Naive thymus-derived CD4-positive, alpha-beta T cell (primary cell): ENCODE measurements around the gene MARVELD3. TPM values are rescaled to one million over a fixed set of nuclear protein-coding genes. Genes with fewer than 3 reads are reported as not detected.
"Not testable (repeated sequence)": the region's sequence is repeated elsewhere in the genome, so short reads cannot be mapped to it uniquely, and the experiment has no call there.

ENCODE experiments used
- ATAC-seq: fragments of 150-1000 bp; cut with Tn5 transposase; 2 replicates; pipeline ENCODE4 v1.10.0; 2021; ENCODE audit warnings: mild to moderate bottlenecking, moderate library complexity
- CTCF ChIA-PET: fragments of 350-600 bp; sonication (Branson Sonifier 250); formaldehyde crosslinking; loops from one replicate; lab custom pipeline; 2021; ENCODE audit warnings: antibody characterized with exemption; lab: Charles Lee
- POLR2A ChIA-PET: fragments of 350-600 bp; sonication (Branson Sonifier 250); formaldehyde crosslinking; loops from one replicate; lab custom pipeline; 2021; ENCODE audit warnings: antibody characterized with exemption, inconsistent platforms; lab: Charles Lee
- DNase-seq, 9 donors: peaks; one replicate each; pipeline versions ENCODE4 v3.0.0 to v3.0.0-alpha.2; 2020 to 2022; ENCODE audit warnings: mixed read lengths in 1 of 9
- H3K27ac ChIP-seq: one replicate; pipeline ENCODE4 v1.7.0; 2013; ENCODE audit warnings: mild to moderate bottlenecking, low read depth, low read length, moderate library complexity
- H3K27me3 ChIP-seq, 2 donors: one replicate each; pipeline ENCODE4 v1.7.0; 2013; ENCODE audit warnings: low read length in 2 of 2, mild to moderate bottlenecking in 2 of 2, moderate library complexity in 2 of 2; ENCODE audit not compliant: control insufficient read depth in 2 of 2, insufficient read depth in 2 of 2
- H3K36me3 ChIP-seq, 3 experiments: 1 replicate in 2 of 3; 2 replicates in 1 of 3; pipeline ENCODE4 v1.7.0; 2013; ENCODE audit warnings: low read length in 3 of 3, mild to moderate bottlenecking in 3 of 3, moderate library complexity in 1 of 3; ENCODE audit not compliant: insufficient read depth in 3 of 3, control insufficient read depth in 2 of 3
- H3K4me1 ChIP-seq, 2 donors: one replicate each; pipeline ENCODE4 v1.7.0; 2013; ENCODE audit warnings: low read length in 2 of 2, mild to moderate bottlenecking in 2 of 2, moderate library complexity in 1 of 2; ENCODE audit not compliant: control insufficient read depth in 2 of 2, insufficient read depth in 2 of 2
- H3K4me3 ChIP-seq: 2 replicates; pipeline ENCODE4 v1.7.0; 2013; ENCODE audit warnings: mild to moderate bottlenecking, low read length
- H3K9me3 ChIP-seq, 3 experiments: 1 replicate in 2 of 3; 2 replicates in 1 of 3; pipeline ENCODE4 v1.7.0; 2013; ENCODE audit warnings: low read length in 3 of 3; ENCODE audit not compliant: control insufficient read depth in 2 of 3
- H3K27ac Mint-ChIP-seq, 9 donors: one replicate each; pipeline ENCODE4 v1.8.0; 2020 to 2022; ENCODE audit warnings: mixed read lengths in 9 of 9, mild to moderate bottlenecking in 8 of 9, moderate library complexity in 5 of 9, inconsistent platforms in 2 of 9
- H3K27me3 Mint-ChIP-seq, 5 donors: one replicate each; pipeline ENCODE4 v1.8.0; 2021 to 2022; ENCODE audit warnings: mixed read lengths in 5 of 5, mild to moderate bottlenecking in 1 of 5
- H3K36me3 Mint-ChIP-seq, 5 donors: one replicate each; pipeline ENCODE4 v1.8.0; 2020 to 2022; ENCODE audit warnings: mixed read lengths in 5 of 5, mild to moderate bottlenecking in 3 of 5, inconsistent platforms in 1 of 5
- H3K4me1 Mint-ChIP-seq, 7 donors: one replicate each; pipeline ENCODE4 v1.8.0; 2020 to 2022; ENCODE audit warnings: mixed read lengths in 7 of 7, mild to moderate bottlenecking in 3 of 7, inconsistent platforms in 1 of 7
- H3K4me3 Mint-ChIP-seq, 10 donors: one replicate each; pipeline ENCODE4 v1.8.0; 2020 to 2022; ENCODE audit warnings: mild to moderate bottlenecking in 10 of 10, mixed read lengths in 10 of 10, moderate library complexity in 6 of 10, inconsistent platforms in 2 of 10
- H3K9me3 Mint-ChIP-seq, 11 donors: one replicate each; pipeline ENCODE4 v1.8.0; 2020 to 2022; ENCODE audit warnings: mixed read lengths in 11 of 11, mild to moderate bottlenecking in 4 of 11, inconsistent platforms in 1 of 11, moderate library complexity in 1 of 11
- intact Hi-C, 2 donors: fragments of 100-400 bp; cut with micrococcal nuclease; formaldehyde crosslinking; loops; one replicate each; pipeline ENCODE4 v1.15.1; 2023
- polyA plus RNA-seq, 2 donors: library from polyadenylated mRNA; unstranded; fragments of 300-500 nt; fragmentation: Illumina TruSeq; gene quantifications; one replicate each; pipeline ENCODE4 v1.2.3, GENCODE V29; 2021
- total RNA-seq, 6 experiments: library from RNA in 5 of 6; stranded (reverse) in 5 of 6; gene quantifications; 1 replicate in 5 of 6; 2 replicates in 1 of 6; pipeline ENCODE4 v1.2.3 and lab custom pipeline; 2021 to 2026

The MARVELD3 gene
- total RNA-seq (not detected), polyA plus RNA-seq (not detected), total RNA-seq (lab: John Stamatoyannopoulos, UW) (not detected)

DNA sequence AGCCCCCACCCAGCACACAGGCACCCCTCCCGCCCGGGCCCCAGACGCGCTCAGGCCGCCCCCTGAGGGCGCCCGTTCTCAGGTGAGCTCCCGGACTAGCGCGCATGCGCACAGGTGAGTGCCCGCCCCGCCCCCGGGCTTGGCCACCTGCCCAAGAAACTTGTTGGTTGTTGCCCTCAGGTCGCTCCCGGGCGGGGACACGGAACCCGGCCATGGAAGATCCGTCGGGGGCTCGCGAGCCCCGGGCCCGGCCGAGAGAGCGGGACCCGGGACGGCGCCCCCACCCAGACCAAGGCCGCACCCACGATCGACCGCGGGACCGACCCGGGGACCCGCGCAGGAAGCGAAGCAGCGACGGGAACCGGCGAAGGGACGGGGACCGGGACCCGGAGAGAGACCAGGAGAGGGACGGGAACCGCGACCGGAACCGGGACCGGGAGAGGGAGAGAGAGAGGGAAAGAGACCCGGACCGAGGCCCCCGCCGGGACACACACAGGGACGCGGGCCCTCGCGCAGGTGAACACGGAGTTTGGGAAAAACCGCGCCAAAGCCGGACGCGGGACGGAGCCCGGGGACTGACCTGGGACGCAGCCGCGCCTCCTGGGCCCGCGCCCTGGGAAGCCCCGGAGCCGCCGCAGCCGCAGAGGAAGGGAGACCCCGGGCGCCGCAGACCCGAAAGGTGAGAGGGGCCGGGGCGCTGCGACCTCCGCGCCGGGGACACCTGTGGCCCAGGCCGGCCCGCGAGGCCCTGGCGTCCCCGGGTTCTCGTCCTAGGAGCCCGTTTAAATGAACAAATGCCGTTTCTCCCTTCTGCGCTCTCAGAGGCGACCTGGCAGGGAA is at the start of gene MARVELD3:
MARVELD3 (plus strand) TSS at position 167 of the 840 bp plus-strand sequence; CDS start at position 213, 46 bp downstream.
- ChIA-PET CTCF (no interaction called here), POLR2A (no interaction called here)
- Mint-ChIP-seq H3K4me3 (peak within 1 kb of the TSS in 8 of 10 donors; percentile 33 to 64 (median 55)), H3K9me3 (no peaks in the 10 kb centered on the region), H3K4me1 (peaks cover 0 to 11% (median 7%) of the 10 kb centered on the region in 7 donors), H3K27ac (no peak within 1 kb of the TSS), H3K36me3 (no peaks in the 10 kb centered on the region), H3K27me3 (peaks cover 0 to 33% (median 20%) of the 10 kb centered on the region in 5 donors)
- Histone ChIP-seq H3K36me3 (no peaks in the 10 kb centered on the region), H3K27me3 (peaks cover 0 to 6% of the 10 kb centered on the region in 2 donors), H3K9me3 (no peaks in the 10 kb centered on the region), H3K4me3 (no peak within 1 kb of the TSS), H3K4me1 (peaks cover 0 to 9% of the 10 kb centered on the region in 2 donors), H3K27ac (no peak within 1 kb of the TSS)
- peak in 5 of 9 donors; percentile 16 to 35 (median 24) for DNase-seq
- intact Hi-C loops: no loop called here
- peak; percentile 37 for ATAC-seq

DNA sequence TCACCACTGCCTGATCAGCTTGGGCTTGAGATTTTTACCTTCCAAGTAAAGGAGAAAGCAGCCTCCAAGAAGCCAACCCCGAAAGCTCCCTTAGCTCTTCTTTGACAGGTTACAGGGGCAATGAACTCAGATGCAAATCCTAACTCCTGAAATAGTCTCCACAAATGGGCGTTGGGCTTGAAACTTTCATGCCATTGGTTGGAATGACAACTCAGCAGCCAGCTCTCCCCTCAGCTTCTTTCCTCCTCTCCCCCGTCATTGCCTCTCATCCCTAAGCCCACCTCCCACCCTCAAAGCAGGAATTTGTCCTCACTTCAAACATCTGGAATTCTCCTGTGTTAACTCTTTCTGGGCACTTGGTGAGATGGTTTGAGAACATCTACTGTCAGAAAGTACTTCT is 49.0 kb upstream of the MARVELD3 start, which contains the start of gene TAT:
TAT (minus strand) TSS at position 122 of the 400 bp plus-strand sequence. CDS start 677 bp downstream, outside the sequence.
- Histone ChIP-seq H3K27me3 (no peaks in the 10 kb centered on the region), H3K36me3 (no peaks in the 10 kb centered on the region), H3K27ac (no peak within 1 kb of the TSS), H3K9me3 (no peaks in the 10 kb centered on the region), H3K4me3 (no peak within 1 kb of the TSS), H3K4me1 (no peaks in the 10 kb centered on the region)
- DNase-seq: no peak
- Mint-ChIP-seq H3K4me3 (no peak within 1 kb of the TSS), H3K27ac (no peak within 1 kb of the TSS), H3K4me1 (no peaks in the 10 kb centered on the region), H3K9me3 (peaks cover 0 to 1% (median 0%) of the 10 kb centered on the region in 11 donors), H3K27me3 (peaks cover 8 to 31% (median 13%) of the 10 kb centered on the region in 5 donors), H3K36me3 (no peaks in the 10 kb centered on the region)
- POLR2A ChIA-PET: interaction anchor here (0.9 kb wide), 2 partner anchors 12 to 17 kb away, joined by 3 read pairs; no protein-coding TSS in a partner anchor
- no peak for ATAC-seq
- intact Hi-C loops: no loop called here
- CTCF ChIA-PET: interaction anchor here (0.6 to 1.4 kb wide), 2 partner anchors 12 to 35 kb away, joined by 3 to 6 read pairs; no protein-coding TSS in a partner anchor

DNA sequence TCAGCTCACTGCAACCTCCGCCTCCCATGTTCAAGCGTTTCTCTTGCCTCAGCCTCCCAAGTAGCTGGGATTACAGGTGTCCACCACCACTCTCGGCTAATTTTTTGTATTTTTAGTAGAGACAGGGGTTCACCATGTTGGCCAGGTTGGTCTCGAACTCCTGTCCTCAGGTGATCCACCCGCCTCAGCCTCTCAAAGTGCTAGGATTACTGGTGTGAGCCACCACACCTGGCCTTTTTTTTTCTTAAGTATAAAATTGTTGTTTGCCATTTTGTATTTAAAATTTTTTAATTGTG is 43.5 kb upstream of the MARVELD3 start:
- H3K9me3 Mint-ChIP-seq, H3K27me3 ChIP-seq, DNase-seq, H3K4me1 Mint-ChIP-seq, intact Hi-C loops, H3K36me3 ChIP-seq, H3K9me3 ChIP-seq, ATAC-seq, CTCF ChIA-PET, H3K4me1 ChIP-seq, POLR2A ChIA-PET, H3K4me3 ChIP-seq, H3K27ac Mint-ChIP-seq, H3K27ac ChIP-seq, H3K4me3 Mint-ChIP-seq, H3K36me3 Mint-ChIP-seq: not testable (repeated sequence)
- peaks cover 15 to 28% (median 21%) of the 10 kb centered on the region in 5 donors for H3K27me3 Mint-ChIP-seq

DNA sequence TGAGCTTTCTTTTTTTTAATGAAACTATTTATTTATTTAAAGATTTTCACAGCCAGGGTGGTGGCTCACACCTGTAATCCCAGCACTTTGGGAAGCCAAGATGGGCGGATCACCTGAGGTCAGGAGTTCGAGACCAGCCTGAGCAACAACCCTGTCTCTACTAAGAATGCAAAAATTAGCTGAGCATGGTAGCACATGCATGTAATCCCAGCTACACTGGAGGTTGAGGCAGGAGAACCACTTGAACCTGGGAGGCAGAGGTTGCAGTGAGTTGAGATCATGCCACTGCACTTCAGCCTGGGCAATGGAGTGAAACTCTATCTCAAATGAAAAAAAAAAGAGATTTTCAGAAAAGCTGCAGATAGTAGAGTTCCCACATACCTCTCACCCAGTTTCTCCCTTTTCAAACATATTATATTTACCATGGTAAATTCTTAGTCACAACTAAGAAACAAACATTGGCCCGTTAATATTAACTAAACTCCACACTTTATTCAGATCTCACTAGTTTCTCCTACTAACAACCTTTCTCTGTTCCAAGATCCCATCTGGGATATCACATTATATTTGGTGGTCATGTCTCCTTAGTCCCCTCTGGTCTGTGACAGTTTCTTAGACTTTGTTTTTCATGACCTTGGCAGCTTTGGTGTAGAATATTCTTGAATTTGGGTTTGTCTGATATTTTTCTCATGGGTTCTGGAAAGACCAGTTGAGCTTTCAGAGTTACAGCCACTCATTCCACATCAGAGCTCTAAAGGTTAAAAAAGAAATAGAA is 41.3 kb upstream of the MARVELD3 start:
- no peak overlapping the region for H3K4me3 Mint-ChIP-seq
- no peaks in the 10 kb centered on the region for H3K36me3 ChIP-seq
- no peaks in the 10 kb centered on the region for H3K9me3 ChIP-seq
- no peak overlapping the region for H3K4me3 ChIP-seq
- H3K27me3 Mint-ChIP-seq: peaks cover 19 to 36% (median 30%) of the 10 kb centered on the region in 5 donors
- H3K27me3 ChIP-seq: no peaks in the 10 kb centered on the region
- no peaks in the 10 kb centered on the region for H3K4me1 ChIP-seq
- no peak overlapping the region for H3K27ac Mint-ChIP-seq
- peaks cover 0 to 9% (median 0%) of the 10 kb centered on the region in 11 donors for H3K9me3 Mint-ChIP-seq
- H3K4me1 Mint-ChIP-seq: peaks cover 0 to 3% (median 0%) of the 10 kb centered on the region in 7 donors
- no peak overlapping the region for H3K27ac ChIP-seq
- H3K36me3 Mint-ChIP-seq: no peaks in the 10 kb centered on the region
- DNase-seq: no peak
- intact Hi-C loops: no loop called here
- CTCF ChIA-PET: no interaction called here
- ATAC-seq: no peak
- POLR2A ChIA-PET: no interaction called here

- POLR2A ChIA-PET: no interaction called here
- Mint-ChIP-seq H3K4me3 (no peak overlapping the region), H3K27me3 (peaks cover 19 to 36% (median 25%) of the 10 kb centered on the region in 5 donors), H3K27ac (no peak overlapping the region), H3K4me1 (peaks cover 0 to 3% (median 0%) of the 10 kb centered on the region in 7 donors), H3K9me3 (peaks cover 0 to 9% (median 0%) of the 10 kb centered on the region in 11 donors), H3K36me3 (no peaks in the 10 kb centered on the region)
- Histone ChIP-seq H3K4me1 (no peaks in the 10 kb centered on the region), H3K36me3 (no peaks in the 10 kb centered on the region), H3K27me3 (no peaks in the 10 kb centered on the region), H3K9me3 (no peaks in the 10 kb centered on the region), H3K4me3 (no peak overlapping the region), H3K27ac (no peak overlapping the region)
- ATAC-seq (no peak), DNase-seq (no peak)
- intact Hi-C loops: no loop called here
- CTCF ChIA-PET: no interaction called here
Measured at GRCh38 chr16:71585318-71585703, 40.7 kb upstream of the MARVELD3 start.

GRCh38 chr16:71589334-71589733 is 36.6 kb upstream of the MARVELD3 start:
- H3K4me3 ChIP-seq, DNase-seq, ATAC-seq, H3K27ac Mint-ChIP-seq, H3K4me3 Mint-ChIP-seq, H3K4me1 Mint-ChIP-seq, H3K27me3 ChIP-seq, H3K9me3 ChIP-seq, intact Hi-C loops, H3K9me3 Mint-ChIP-seq, H3K4me1 ChIP-seq, H3K27ac ChIP-seq, H3K36me3 ChIP-seq, POLR2A ChIA-PET, CTCF ChIA-PET, H3K36me3 Mint-ChIP-seq: not testable (repeated sequence)
- H3K27me3 Mint-ChIP-seq: peaks cover 32 to 65% (median 48%) of the 10 kb centered on the region in 5 donors
